ENCODE measurements around the gene LCMT2. TPM values are rescaled to one million over a fixed set of nuclear protein-coding genes. Genes with fewer than 3 reads are reported as not detected.
A peak's percentile ranks its signal among the peaks of the same experiment; 100 is the strongest.

LCMT2 gene, protein sequence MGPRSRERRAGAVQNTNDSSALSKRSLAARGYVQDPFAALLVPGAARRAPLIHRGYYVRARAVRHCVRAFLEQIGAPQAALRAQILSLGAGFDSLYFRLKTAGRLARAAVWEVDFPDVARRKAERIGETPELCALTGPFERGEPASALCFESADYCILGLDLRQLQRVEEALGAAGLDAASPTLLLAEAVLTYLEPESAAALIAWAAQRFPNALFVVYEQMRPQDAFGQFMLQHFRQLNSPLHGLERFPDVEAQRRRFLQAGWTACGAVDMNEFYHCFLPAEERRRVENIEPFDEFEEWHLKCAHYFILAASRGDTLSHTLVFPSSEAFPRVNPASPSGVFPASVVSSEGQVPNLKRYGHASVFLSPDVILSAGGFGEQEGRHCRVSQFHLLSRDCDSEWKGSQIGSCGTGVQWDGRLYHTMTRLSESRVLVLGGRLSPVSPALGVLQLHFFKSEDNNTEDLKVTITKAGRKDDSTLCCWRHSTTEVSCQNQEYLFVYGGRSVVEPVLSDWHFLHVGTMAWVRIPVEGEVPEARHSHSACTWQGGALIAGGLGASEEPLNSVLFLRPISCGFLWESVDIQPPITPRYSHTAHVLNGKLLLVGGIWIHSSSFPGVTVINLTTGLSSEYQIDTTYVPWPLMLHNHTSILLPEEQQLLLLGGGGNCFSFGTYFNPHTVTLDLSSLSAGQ
- total RNA-seq = 10 to 100 TPM in 1 of 2 donors, 1 to 10 TPM in 1; 4.4 to 11.1 TPM

DNA sequence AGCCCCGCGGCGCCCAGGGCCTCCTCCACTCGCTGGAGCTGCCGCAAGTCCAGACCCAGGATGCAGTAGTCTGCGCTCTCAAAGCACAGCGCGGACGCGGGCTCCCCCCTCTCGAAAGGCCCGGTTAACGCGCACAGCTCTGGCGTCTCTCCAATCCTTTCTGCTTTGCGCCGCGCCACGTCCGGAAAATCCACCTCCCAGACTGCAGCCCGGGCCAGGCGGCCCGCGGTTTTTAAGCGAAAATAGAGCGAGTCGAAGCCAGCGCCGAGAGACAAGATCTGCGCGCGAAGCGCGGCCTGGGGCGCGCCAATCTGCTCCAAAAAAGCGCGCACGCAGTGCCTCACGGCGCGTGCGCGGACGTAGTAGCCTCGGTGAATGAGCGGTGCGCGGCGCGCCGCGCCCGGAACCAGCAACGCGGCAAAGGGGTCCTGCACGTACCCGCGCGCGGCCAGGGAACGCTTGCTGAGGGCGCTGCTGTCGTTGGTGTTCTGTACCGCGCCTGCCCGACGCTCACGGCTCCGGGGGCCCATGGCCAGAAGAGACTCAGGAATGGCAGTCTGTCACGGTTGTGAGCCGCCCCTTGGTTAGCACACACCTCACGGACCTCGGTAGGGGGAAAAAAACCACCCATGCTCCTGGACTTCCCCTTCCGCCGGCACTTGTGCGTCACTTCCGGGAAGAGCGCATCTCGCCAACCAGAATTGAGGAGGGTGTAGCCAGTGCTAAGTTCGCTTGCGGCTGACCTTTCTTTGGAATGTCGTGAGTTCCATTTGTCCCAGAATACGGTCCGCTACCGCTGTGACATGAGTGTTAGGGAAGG lies at the start of gene LCMT2:
Gene LCMT2, minus strand, starts transcription at position 614 of the 820 bp plus-strand sequence. Its CDS starts 84 bp downstream, at position 530.
- ATAC-seq (peak; percentile 93 to 94), DNase-seq (ENCODE audit: low spot score in 2 of 2) (peak; percentile 84 to 91)
- Mint-ChIP-seq H3K36me3 (peaks cover 34 to 42% of the 10 kb centered on the region in 2 donors), H3K27ac (peak within 1 kb of the TSS; percentile 94 to 97), H3K9me3 (no peaks in the 10 kb centered on the region)

- Mint-ChIP-seq H3K9me3 (no peaks in the 10 kb centered on the region), H3K36me3 (peaks cover 15 to 25% of the 10 kb centered on the region in 2 donors), H3K27ac (no peak overlapping the region)
- DNase-seq (ENCODE audit: low spot score in 2 of 2) = no peak
- no peak for ATAC-seq
Measured at GRCh38 chr15:43378601-43379000, 48.2 kb upstream of the LCMT2 start.

- ATAC-seq (peak; percentile 33 to 64), DNase-seq (ENCODE audit: low spot score in 2 of 2) (peak in 1 of 2 donors; percentile 27)
- Mint-ChIP-seq H3K27ac (no peak overlapping the region), H3K9me3 (no peaks in the 10 kb centered on the region), H3K36me3 (peaks cover 22 to 25% of the 10 kb centered on the region in 2 donors)
Measured at GRCh38 chr15:43376017-43376705, 45.8 kb upstream of the LCMT2 start.

DNA sequence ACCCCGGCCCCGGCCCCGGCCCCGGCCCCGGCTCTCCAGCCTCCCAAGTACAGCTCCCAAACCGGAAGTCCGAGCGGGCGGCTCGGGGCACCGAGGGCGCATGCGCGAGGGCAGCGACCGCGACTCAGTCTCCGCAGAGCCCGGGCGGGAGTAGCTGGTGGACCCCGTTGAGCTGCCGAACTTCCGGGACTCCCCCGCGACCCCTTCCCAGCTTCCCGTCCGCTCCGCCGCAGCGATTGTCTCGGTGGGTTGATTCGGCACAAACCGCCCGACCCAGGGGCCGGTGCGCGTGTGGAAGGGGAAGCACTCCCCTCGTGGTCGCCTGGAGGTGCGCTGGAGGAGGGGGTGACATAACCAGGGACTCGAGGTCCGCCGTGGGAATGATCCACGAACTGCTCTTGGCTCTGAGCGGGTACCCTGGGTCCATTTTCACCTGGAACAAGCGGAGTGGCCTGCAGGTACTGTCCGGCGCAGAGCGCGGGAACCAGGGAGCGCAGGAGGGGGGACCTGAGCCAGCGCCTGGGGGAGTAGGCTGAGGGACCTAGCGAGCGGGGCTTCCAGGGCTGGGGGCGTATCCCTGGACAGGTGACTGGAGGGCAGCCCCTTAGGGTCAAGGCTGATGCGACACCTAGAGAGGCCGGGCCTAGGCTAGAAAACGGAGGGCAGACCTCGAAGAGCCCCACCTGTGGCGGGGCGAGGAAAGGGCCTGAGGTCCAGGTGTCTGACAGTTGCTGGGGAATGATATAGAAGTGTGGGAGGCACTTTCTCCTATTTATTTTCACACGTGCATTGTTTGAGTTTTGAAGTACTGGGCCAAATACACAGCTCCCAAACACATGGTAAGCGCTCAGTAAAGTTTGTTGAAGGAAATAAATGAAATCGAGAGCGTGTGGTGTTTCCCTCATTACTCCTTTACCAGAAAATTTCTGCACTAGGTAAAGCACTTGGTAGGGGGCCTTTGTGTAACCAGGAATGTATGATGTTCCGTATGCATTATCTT lies 40.9 kb upstream of the LCMT2 start, which contains the start of the genes TUBGCP4 and ZSCAN29:
Gene TUBGCP4, plus strand, starts transcription at position 127 of the 1,000 bp plus-strand sequence. Its CDS starts 254 bp downstream, at position 381.
Gene ZSCAN29, minus strand, starts transcription at position 69 of the 1,000 bp plus-strand sequence. CDS start 1,130 bp downstream, outside the sequence.
- Mint-ChIP-seq H3K36me3 (peaks cover 41 to 47% of the 10 kb centered on the region in 2 donors), H3K27ac (peak within 1 kb of the TSS; percentile 93 to 96), H3K9me3 (peaks cover 11 to 13% of the 10 kb centered on the region in 2 donors)
- peak; percentile 92 to 93 for ATAC-seq
- peak; percentile 83 to 91 for DNase-seq (ENCODE audit: low spot score in 2 of 2)

DNA sequence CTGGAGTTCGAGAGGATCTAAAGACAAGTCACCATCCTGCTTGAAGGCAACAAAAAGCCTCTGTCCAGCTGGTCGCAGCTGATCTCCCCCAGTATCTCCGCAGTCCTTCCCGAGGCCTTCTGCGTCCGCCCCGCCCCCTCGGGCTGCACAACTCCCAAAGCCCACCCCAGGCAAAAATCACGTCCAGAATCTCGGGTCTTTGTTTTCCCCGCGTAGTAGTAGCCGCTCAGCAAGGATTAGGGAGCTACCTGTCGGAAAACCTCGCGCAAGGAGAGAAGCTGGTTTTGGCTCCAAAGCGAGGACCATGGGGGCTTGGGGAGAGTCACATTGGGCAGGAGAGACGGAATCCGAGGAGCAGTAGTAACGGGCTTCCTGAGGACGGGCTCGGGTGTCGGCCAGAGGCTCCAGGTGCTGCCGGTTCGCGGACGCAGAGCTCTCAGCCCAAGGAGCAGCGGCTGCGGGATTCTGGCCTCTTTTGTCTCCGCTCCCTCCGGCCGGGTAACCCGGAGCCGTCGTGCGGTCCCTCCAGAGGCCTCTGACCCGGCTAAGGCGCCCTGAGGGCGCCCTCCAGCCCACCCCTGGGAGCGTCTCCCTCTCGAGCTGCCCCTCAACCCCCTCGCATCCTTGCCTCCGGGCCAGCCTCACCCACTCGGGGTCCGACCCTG lies 40.1 kb upstream of the LCMT2 start:
- ATAC-seq (peak; percentile 60 to 66), DNase-seq (ENCODE audit: low spot score in 2 of 2) (peak in 1 of 2 donors; percentile 9)
- Mint-ChIP-seq H3K36me3 (peaks cover 47 to 50% of the 10 kb centered on the region in 2 donors), H3K27ac (peak overlapping the region; percentile 93 to 96), H3K9me3 (peaks cover 14 to 18% of the 10 kb centered on the region in 2 donors)

DNA sequence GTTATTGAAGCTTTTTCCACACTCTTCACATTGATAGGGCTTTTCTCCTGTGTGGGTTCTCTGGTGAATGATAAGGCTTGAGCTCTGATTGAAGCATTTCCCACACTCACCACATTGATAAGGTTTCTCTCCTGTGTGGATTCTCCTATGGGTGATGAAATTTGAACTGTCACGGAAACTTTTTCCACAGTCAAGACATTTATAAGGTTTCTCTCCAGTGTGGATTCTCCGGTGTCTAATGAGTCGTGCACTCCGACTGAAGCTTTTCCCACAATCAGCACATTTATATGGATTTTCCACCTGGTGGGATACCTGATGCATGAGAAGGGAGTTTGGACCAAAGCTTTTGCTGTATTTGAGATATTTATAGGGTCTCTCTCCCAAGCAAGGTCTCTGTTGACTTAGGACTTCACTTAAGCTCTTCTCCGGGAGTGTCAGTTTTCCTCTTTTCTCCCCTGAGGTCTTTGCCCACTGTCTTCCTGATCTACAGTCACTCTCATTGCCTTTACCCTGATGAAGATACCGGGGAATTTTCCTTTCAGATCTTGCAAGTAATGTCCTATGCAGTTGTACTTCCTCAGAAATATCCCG lies 31.0 kb upstream of the LCMT2 start:
- no peak for ATAC-seq
- Mint-ChIP-seq H3K9me3 (peaks cover 36 to 40% of the 10 kb centered on the region in 2 donors), H3K36me3 (peaks cover 70 to 87% of the 10 kb centered on the region in 2 donors), H3K27ac (no peak overlapping the region)
- no peak for DNase-seq (ENCODE audit: low spot score in 2 of 2)

- H3K36me3 Mint-ChIP-seq = peaks cover 64 to 87% of the 10 kb centered on the region in 2 donors
Measured at GRCh38 chr15:43360821-43361220, 30.4 kb upstream of the LCMT2 start.

DNA sequence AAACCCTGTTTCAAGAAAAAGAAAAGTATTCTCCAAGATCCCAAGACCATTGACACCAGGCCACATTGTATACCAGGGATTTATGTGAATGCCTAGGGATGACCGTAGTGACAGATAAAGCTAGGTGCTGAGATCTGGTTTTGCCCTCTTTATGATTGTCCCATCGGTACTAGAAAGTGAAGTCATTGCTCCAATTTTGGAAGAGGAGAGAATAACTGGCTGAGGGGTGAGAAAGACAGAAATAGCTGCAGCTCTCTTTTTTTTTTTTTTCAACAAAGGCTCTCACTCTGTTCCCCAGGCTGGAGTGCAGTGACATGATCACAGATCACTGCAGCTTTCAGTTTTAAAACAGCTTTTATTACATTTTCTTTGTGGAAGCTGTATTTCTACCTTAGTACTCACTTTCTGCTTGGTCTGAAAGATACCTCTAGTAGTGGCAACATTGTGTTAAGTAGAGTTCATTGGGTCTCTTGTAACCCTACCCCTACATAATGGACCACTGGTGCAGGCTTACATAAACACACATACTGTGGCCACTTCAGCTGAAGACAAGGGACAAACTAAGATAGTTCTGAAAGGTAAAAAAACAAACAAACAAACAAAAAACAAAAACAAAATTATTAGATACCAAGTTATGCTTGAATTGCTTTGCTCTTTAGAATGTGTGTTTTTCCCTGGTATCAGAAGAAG lies 22.5 kb upstream of the LCMT2 start:
- H3K36me3 Mint-ChIP-seq = peaks cover 0 to 10% of the 10 kb centered on the region in 2 donors

More at GRCh38 chr15:43360821-43361220, 30.4 kb upstream of the LCMT2 start:
- no peak for DNase-seq (ENCODE audit: low spot score in 2 of 2)
- Mint-ChIP-seq H3K27ac (no peak overlapping the region), H3K9me3 (peaks cover 31 to 34% of the 10 kb centered on the region in 2 donors)
- no peak for ATAC-seq

DNA sequence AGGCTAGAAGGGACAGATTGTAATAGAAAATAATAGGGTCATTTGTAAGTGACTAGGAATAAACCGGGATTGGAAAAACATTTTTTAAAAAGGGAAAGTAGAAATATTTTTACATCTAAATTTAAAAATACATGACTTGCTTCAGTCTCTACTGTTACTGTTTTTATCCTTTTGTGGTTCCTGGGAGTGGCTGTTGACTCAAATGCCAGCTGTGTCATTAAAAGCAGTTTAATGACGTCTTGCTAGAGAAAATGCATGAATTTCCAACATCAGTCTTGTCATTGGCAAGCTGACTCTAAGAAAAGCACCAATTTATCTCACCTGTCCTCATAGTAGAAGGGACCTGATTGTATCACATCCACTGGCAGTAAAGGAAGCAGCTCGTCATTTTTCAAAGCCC lies 16.7 kb upstream of the LCMT2 start:
- Mint-ChIP-seq H3K9me3 (no peaks in the 10 kb centered on the region), H3K27ac (no peak overlapping the region)

More for the DNA sequence above, 22.5 kb upstream of the LCMT2 start:
- Mint-ChIP-seq H3K27ac (no peak overlapping the region), H3K9me3 (no peaks in the 10 kb centered on the region)
- no peak for ATAC-seq
- no peak for DNase-seq (ENCODE audit: low spot score in 2 of 2)

GRCh38 chr15:43346305-43346704 lies 15.9 kb upstream of the LCMT2 start:
- H3K36me3 Mint-ChIP-seq = peaks cover 0 to 5% of the 10 kb centered on the region in 2 donors
- no peak overlapping the region for H3K27ac Mint-ChIP-seq
- no peak for DNase-seq (ENCODE audit: low spot score in 2 of 2)
- no peak for ATAC-seq
- H3K9me3 Mint-ChIP-seq = no peaks in the 10 kb centered on the region

More for the DNA sequence above, 16.7 kb upstream of the LCMT2 start:
- ATAC-seq = no peak
- peaks cover 0 to 5% of the 10 kb centered on the region in 2 donors for H3K36me3 Mint-ChIP-seq
- no peak for DNase-seq (ENCODE audit: low spot score in 2 of 2)

- no peaks in the 10 kb centered on the region for H3K9me3 Mint-ChIP-seq
- ATAC-seq (peak in 1 of 2 donors; percentile 21), DNase-seq (ENCODE audit: low spot score in 2 of 2) (no peak)
- H3K36me3 Mint-ChIP-seq = peaks cover 34 to 42% of the 10 kb centered on the region in 2 donors
- peak overlapping the region; percentile 39 to 97 for H3K27ac Mint-ChIP-seq
Measured at GRCh38 chr15:43330780-43331087, 361 bp upstream of the LCMT2 start.

DNA sequence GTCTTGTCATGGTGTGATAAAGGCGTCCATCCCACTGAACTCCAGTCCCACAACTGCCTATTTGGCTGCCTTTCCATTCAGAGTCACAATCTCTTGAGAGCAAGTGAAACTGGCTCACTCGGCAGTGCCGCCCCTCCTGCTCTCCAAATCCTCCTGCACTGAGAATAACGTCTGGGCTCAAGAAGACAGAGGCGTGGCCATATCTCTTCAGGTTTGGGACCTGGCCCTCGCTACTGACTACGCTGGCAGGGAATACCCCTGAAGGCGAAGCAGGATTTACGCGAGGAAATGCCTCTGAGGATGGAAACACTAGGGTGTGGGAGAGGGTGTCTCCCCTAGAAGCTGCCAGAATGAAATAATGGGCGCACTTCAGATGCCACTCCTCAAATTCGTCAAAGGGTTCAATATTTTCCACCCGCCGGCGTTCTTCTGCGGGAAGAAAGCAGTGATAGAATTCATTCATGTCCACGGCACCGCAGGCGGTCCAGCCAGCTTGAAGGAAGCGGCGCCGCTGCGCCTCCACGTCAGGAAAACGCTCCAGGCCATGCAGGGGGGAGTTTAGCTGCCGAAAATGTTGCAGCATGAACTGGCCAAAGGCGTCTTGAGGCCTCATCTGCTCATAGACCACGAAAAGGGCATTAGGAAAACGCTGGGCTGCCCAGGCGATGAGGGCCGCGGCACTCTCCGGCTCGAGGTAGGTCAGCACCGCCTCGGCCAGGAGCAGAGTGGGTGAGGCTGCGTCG lies 985 bp downstream of the LCMT2 start:
- peak in 1 of 2 donors; percentile 23 for DNase-seq (ENCODE audit: low spot score in 2 of 2)
- Mint-ChIP-seq H3K9me3 (no peaks in the 10 kb centered on the region), H3K36me3 (peaks cover 34 to 42% of the 10 kb centered on the region in 2 donors), H3K27ac (peak overlapping the region; percentile 94 to 97)
- ATAC-seq = no peak

Data from activated naive CD4-positive, alpha-beta T cell treated with anti-CD3 and anti-CD28 coated beads, Interleukin-2, amount 50 U/mL, for 72 hours (primary cell).